ENCODE data around the gene CBLB. TPM values are rescaled to one million over a fixed set of nuclear protein-coding genes. Genes with fewer than 3 reads are reported as not detected.

The CBLB gene
- total and polyA plus RNA-seq, 12 donors: 20.4 to 58.9 (median 33.5) TPM

GRCh38 chr3:105843994-105844393 is 24.8 kb downstream of the CBLB start:
- 79 to 84% (median 82%) methylated on average over 6 of the region's 6 CpGs for WGBS, 4 donors
- H3K27ac ChIP-seq: no peak overlapping the region
- intact Hi-C loops (cut with DNase I): no loop called here
- no peak for DNase-seq
- H3K27me3 ChIP-seq: no peaks in the 10 kb centered on the region
- no peaks in the 10 kb centered on the region for H3K9me3 ChIP-seq (replicated peaks in 1 of 3)
- no peak overlapping the region for H3K4me3 ChIP-seq
- TF ChIP-seq CTCF (IDR thresholded peaks at IDR 0.05) (no peak), POLR2A (IDR thresholded peaks at IDR 0.05) (no peak)
- no peaks in the 10 kb centered on the region for H3K36me3 ChIP-seq (replicated peaks in 1 of 2)
- peaks cover 9 to 39% of the 10 kb centered on the region in 2 donors for H3K4me1 ChIP-seq (replicated peaks in 1 of 2)

GRCh38 chr3:105842943-105843342 is 25.9 kb downstream of the CBLB start:
- H3K27me3 ChIP-seq: no peaks in the 10 kb centered on the region
- 91 to 96% (median 92%) methylated on average over 2 of the region's 2 CpGs for WGBS, 4 donors
- intact Hi-C loops (cut with DNase I): no loop called here
- no peaks in the 10 kb centered on the region for H3K36me3 ChIP-seq (replicated peaks in 1 of 2)
- no peak for DNase-seq
- H3K9me3 ChIP-seq (replicated peaks in 1 of 3): no peaks in the 10 kb centered on the region
- H3K4me1 ChIP-seq (replicated peaks in 1 of 2): peaks cover 9 to 33% of the 10 kb centered on the region in 2 donors
- H3K4me3 ChIP-seq: no peak overlapping the region
- H3K27ac ChIP-seq: no peak overlapping the region
- TF ChIP-seq POLR2A (IDR thresholded peaks at IDR 0.05) (no peak), CTCF (IDR thresholded peaks at IDR 0.05) (no peak)

GRCh38 chr3:105842449-105842848 is 26.4 kb downstream of the CBLB start:
- no peaks in the 10 kb centered on the region for H3K36me3 ChIP-seq (replicated peaks in 1 of 2)
- no peak for DNase-seq
- H3K27me3 ChIP-seq: no peaks in the 10 kb centered on the region
- H3K4me1 ChIP-seq (replicated peaks in 1 of 2): peaks cover 14 to 32% of the 10 kb centered on the region in 2 donors
- no peaks in the 10 kb centered on the region for H3K9me3 ChIP-seq (replicated peaks in 1 of 3)
- 80 to 87% (median 83%) methylated on average over 3 of the region's 3 CpGs for WGBS, 4 donors
- TF ChIP-seq POLR2A (IDR thresholded peaks at IDR 0.05) (no peak), CTCF (IDR thresholded peaks at IDR 0.05) (no peak)
- intact Hi-C loops (cut with DNase I): no loop called here
- H3K27ac ChIP-seq: no peak overlapping the region
- no peak overlapping the region for H3K4me3 ChIP-seq

GRCh38 chr3:105837947-105838346 is 30.9 kb downstream of the CBLB start:
- TF ChIP-seq POLR2A (IDR thresholded peaks at IDR 0.05) (no peak), CTCF (IDR thresholded peaks at IDR 0.05) (no peak)
- Histone ChIP-seq H3K4me1 (replicated peaks in 1 of 2) (peaks cover 6 to 29% of the 10 kb centered on the region in 2 donors), H3K27ac (peak overlapping the region in 1 of 5 donors; percentile 9), H3K9me3 (replicated peaks in 1 of 3) (no peaks in the 10 kb centered on the region), H3K36me3 (replicated peaks in 1 of 2) (no peaks in the 10 kb centered on the region), H3K4me3 (no peak overlapping the region), H3K27me3 (no peaks in the 10 kb centered on the region)
- intact Hi-C loops (cut with DNase I): no loop called here
- WGBS, 4 donors: 70 to 92% (median 86%) methylated on average over 2 of the region's 2 CpGs
- no peak for DNase-seq

Data from adrenal gland (tissue), 12 donors.